Measurements from ENCODE around the gene LGALS12. TPM values are rescaled to one million over a fixed set of nuclear protein-coding genes. Genes with fewer than 3 reads are reported as not detected.

LGALS12 gene
- total RNA-seq, 1 experiment from 2014 or later, result not detected

- no peak for DNase-seq (ENCODE audit: extremely low read depth, low read depth)
Observed at GRCh38 chr11:63558459-63559157, 52.7 kb downstream of the LGALS12 start.

GRCh38 chr11:63560506-63561180 is 54.8 kb downstream of the LGALS12 start:
- DNase-seq (ENCODE audit: extremely low read depth, low read depth), result no peak

- DNase-seq (ENCODE audit: extremely low read depth, low read depth), result no peak
Observed at GRCh38 chr11:63563201-63564055, 57.5 kb downstream of the LGALS12 start, which contains the start of gene PLAAT2. Gene PLAAT2, minus strand, starts transcription at chr11:63563379. Its CDS starts 55 bp downstream, at chr11:63563324.

GRCh38 chr11:63564056-63564774 is 58.3 kb downstream of the LGALS12 start:
- no peak for DNase-seq (ENCODE audit: extremely low read depth, low read depth)

GRCh38 chr11:63564784-63565350 is 59.0 kb downstream of the LGALS12 start:
- no peak for DNase-seq (ENCODE audit: extremely low read depth, low read depth)

Other genes with a start within 250 kb of the LGALS12 start
- not detected in 2 replicates for gene SLC22A9, start 136.3 kb upstream of the LGALS12 start, total RNA-seq (2014; rRNA removed; shearing (Covaris generic))
- gene PLAAT5, start 14.9 kb upstream of the LGALS12 start, total RNA-seq (2014; rRNA removed; shearing (Covaris generic)), result not detected in 2 replicates
- not detected in 2 replicates for gene PLAAT4, start 30.7 kb downstream of the LGALS12 start, total RNA-seq (2014; rRNA removed; shearing (Covaris generic))
- gene PLAAT2, start 57.3 kb downstream of the LGALS12 start, total RNA-seq (2014; rRNA removed; shearing (Covaris generic)), result not detected in 2 replicates
- gene PLAAT3, start 108.3 kb downstream of the LGALS12 start, total RNA-seq (2014; rRNA removed; shearing (Covaris generic)), result 10.3 and 13.6 TPM in 2 replicates
- gene ATL3, start 165.3 kb downstream of the LGALS12 start, total RNA-seq (2014; rRNA removed; shearing (Covaris generic)), result 64.7 and 67.2 TPM in 2 replicates
- gene RTN3, start 175.4 kb downstream of the LGALS12 start, total RNA-seq (2014; rRNA removed; shearing (Covaris generic)), result 114 and 115 TPM in 2 replicates

Data from NCI-H460 (cell line).